ENCODE data around the gene PMF1. TPM values are rescaled to one million over a fixed set of nuclear protein-coding genes. Genes with fewer than 3 reads are reported as not detected.

The PMF1 gene
- polyA plus RNA-seq, 2 of the 4 experiments (the other 2 are of a cell fraction) = 59.8 to 63.9 TPM

DNA sequence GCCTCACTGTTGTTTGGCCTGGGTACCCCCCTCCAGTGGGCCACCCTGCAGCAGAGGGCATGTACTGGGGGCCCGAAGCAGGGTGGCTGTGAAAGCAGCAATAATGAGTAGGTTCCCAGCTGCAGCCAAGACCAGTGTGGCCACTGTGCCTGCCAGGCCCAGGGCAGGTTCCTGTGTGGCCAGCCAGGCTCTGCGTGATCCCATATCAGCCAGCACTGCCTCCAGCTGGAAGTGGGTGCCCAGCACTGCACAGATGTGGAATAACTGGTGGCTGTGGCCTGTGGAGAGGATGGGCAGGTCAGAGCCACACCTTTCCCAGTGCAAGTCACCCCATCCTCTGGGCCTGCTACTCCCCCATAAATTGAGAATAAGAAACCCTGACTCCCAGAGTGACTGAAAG, 31.3 kb downstream of the PMF1 start:
- DNase-seq (ENCODE audit: low read depth in 1 of 2, low spot score in 1 of 2) = no peak

DNA sequence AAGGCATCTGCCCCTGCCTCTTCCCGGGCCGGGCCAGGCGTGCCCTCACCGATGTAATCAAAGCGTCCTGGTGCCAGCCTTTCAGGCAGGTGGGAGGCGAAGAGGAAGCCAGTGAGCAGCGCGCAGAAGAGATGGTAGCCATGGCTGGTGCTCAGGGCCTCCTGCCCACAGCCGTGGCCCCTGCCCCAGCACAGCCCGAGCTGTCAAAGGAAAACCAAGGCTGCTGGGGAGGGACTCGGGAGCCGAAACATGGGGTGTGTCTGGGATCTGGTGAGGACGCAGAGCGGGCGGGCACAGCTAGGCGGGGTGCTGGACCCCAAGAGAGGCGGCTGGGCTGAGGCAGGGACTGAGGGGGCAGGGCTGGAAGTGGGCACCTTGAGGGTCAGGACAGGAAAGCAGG, 31.9 kb downstream of the PMF1 start:
- Histone ChIP-seq H3K27ac (no peak overlapping the region), H3K4me2 (no peak overlapping the region), H3K9me3 (no peaks in the 10 kb centered on the region), H3K4me1 (peaks cover 12% of the 10 kb centered on the region), H3K4me3 (no peak overlapping the region)
- 91% methylated on average over 15 of the region's 17 CpGs for WGBS (ENCODE audit: missing lambda C conversion rate)
- TF ChIP-seq RARB (CRISPR knock-in tag; IDR thresholded peaks at IDR 0.05) (no peak), NFE2L2 (conservative IDR thresholded peaks at IDR 0.05; ENCODE audit: low read length) (no peak), NR3C1 (IDR thresholded peaks at IDR 0.05) (no peak), NPAS2 (CRISPR knock-in tag; IDR thresholded peaks at IDR 0.05; ENCODE audit: borderline replicate concordance) (no peak), EP300 (IDR thresholded peaks at IDR 0.05) (no peak)
- TF ChIP-seq, protein P1, sequence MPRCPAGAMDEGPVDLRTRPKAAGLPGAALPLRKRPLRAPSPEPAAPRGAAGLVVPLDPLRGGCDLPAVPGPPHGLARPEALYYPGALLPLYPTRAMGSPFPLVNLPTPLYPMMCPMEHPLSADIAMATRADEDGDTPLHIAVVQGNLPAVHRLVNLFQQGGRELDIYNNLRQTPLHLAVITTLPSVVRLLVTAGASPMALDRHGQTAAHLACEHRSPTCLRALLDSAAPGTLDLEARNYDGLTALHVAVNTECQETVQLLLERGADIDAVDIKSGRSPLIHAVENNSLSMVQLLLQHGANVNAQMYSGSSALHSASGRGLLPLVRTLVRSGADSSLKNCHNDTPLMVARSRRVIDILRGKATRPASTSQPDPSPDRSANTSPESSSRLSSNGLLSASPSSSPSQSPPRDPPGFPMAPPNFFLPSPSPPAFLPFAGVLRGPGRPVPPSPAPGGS (IDR thresholded peaks at IDR 0.05) = no peak
- no peak for DNase-seq (ENCODE audit: low read depth in 1 of 2, low spot score in 1 of 2)
- no peak for ATAC-seq
- POLR2A ChIA-PET = no interaction called here
- CTCF ChIA-PET = interaction anchor here (1.2 to 1.4 kb wide), 3 partner anchors 48 to 148 kb away, joined by 3 to 5 read pairs (median 3); no protein-coding TSS in a partner anchor
- FAIRE-seq = no peak

More for the DNA sequence above, 31.3 kb downstream of the PMF1 start:
- Histone ChIP-seq H3K9me3 (no peaks in the 10 kb centered on the region), H3K4me2 (no peak overlapping the region), H3K4me3 (no peak overlapping the region), H3K27ac (no peak overlapping the region), H3K4me1 (peaks cover 12% of the 10 kb centered on the region)
- WGBS (ENCODE audit: missing lambda C conversion rate) = no CpG with 5 or more reads among the region's 2 CpGs
- TF ChIP-seq, protein P2, sequence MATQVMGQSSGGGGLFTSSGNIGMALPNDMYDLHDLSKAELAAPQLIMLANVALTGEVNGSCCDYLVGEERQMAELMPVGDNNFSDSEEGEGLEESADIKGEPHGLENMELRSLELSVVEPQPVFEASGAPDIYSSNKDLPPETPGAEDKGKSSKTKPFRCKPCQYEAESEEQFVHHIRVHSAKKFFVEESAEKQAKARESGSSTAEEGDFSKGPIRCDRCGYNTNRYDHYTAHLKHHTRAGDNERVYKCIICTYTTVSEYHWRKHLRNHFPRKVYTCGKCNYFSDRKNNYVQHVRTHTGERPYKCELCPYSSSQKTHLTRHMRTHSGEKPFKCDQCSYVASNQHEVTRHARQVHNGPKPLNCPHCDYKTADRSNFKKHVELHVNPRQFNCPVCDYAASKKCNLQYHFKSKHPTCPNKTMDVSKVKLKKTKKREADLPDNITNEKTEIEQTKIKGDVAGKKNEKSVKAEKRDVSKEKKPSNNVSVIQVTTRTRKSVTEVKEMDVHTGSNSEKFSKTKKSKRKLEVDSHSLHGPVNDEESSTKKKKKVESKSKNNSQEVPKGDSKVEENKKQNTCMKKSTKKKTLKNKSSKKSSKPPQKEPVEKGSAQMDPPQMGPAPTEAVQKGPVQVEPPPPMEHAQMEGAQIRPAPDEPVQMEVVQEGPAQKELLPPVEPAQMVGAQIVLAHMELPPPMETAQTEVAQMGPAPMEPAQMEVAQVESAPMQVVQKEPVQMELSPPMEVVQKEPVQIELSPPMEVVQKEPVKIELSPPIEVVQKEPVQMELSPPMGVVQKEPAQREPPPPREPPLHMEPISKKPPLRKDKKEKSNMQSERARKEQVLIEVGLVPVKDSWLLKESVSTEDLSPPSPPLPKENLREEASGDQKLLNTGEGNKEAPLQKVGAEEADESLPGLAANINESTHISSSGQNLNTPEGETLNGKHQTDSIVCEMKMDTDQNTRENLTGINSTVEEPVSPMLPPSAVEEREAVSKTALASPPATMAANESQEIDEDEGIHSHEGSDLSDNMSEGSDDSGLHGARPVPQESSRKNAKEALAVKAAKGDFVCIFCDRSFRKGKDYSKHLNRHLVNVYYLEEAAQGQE (IDR thresholded peaks at IDR 0.05) = no peak
- TF ChIP-seq JUN (IDR thresholded peaks at IDR 0.05) = peak in 1 of 2 experiments; percentile 22; a peak in 1 of 5 replicates
- ChIA-PET POLR2A (no interaction called here), CTCF (interaction anchor here (0.5 to 1.3 kb wide), 2 partner anchors 147 to 371 kb away, joined by 3 read pairs; no protein-coding TSS in a partner anchor)
- ATAC-seq (peak; percentile 3 to 6; a peak in 3 of 6 replicates), FAIRE-seq (no peak)

DNA sequence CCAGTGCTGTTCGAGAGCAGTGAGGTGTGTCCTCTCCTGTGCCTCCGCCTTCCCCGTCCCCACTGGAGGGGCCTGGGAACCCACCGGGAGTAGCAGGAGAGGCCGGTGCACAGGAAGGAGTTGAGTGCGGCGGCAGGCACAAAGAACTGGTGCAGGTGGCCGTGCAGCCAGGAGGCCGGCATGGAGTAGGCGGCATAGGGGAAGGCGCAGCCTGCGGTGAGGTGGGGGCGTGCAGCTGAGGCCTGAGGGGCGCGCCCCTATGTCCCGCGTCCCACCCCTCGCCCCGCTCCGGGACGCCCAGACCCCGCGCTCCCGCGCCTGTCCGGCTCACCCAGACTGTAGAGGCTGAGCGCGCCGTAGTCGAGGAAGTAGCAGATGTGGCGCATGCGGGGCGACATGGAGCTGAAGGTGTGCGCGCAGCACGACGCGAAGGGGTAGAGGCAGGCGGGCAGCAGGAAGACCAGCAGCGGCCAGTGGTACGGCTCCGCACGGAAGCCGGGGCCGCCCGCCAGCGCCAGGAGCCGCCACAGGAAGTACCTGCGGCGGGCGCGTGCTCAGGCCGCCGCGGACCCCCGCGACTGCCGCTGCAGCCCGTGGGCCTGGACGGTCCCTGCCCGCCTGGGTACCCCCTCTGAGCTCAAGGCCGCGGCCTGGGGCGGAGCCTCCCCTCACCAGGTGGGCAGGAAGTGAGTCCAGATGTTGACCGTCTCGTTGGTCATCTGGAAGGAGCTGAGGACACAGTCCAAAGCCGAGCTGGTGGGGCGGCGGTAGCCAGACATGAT, 32.8 kb downstream of the PMF1 start:
- no peak for FAIRE-seq

More for the DNA sequence above, 32.8 kb downstream of the PMF1 start:
- H3K9me3 ChIP-seq = no peaks in the 10 kb centered on the region
- 94% methylated on average over 57 of the region's 69 CpGs for WGBS (ENCODE audit: missing lambda C conversion rate)
- H3K27ac ChIP-seq = no peak overlapping the region
- ChIA-PET POLR2A (no interaction called here), CTCF (interaction anchor here (0.7 to 1.7 kb wide), 8 partner anchors 8 to 149 kb away, joined by 3 to 5 read pairs (median 3); partner anchors contain the start of gene PMF1)
- no peak overlapping the region for H3K4me3 ChIP-seq
- ATAC-seq (no peak), DNase-seq (ENCODE audit: low read depth in 1 of 2, low spot score in 1 of 2) (no peak)
- H3K4me2 ChIP-seq = no peak overlapping the region
- TF ChIP-seq, protein P3, sequence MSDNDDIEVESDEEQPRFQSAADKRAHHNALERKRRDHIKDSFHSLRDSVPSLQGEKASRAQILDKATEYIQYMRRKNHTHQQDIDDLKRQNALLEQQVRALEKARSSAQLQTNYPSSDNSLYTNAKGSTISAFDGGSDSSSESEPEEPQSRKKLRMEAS (IDR thresholded peaks at IDR 0.05) = no peak
- TF ChIP-seq CHD4 (IDR thresholded peaks at IDR 0.05; ENCODE audit: borderline replicate concordance) (no peak), EP300 (IDR thresholded peaks at IDR 0.05) (no peak), ZC3H11A (IDR thresholded peaks at IDR 0.05) (no peak), JUNB (IDR thresholded peaks at IDR 0.05) (no peak), ZFP36 (IDR thresholded peaks at IDR 0.05; ENCODE audit: borderline replicate concordance, partially characterized antibody) (no peak)
- TF ChIP-seq, protein P4, sequence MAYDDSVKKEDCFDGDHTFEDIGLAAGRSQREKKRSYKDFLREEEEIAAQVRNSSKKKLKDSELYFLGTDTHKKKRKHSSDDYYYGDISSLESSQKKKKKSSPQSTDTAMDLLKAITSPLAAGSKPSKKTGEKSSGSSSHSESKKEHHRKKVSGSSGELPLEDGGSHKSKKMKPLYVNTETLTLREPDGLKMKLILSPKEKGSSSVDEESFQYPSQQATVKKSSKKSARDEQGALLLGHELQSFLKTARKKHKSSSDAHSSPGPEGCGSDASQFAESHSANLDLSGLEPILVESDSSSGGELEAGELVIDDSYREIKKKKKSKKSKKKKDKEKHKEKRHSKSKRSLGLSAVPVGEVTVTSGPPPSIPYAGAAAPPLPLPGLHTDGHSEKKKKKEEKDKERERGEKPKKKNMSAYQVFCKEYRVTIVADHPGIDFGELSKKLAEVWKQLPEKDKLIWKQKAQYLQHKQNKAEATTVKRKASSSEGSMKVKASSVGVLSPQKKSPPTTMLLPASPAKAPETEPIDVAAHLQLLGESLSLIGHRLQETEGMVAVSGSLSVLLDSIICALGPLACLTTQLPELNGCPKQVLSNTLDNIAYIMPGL (CRISPR knock-in tag; IDR thresholded peaks at IDR 0.05; ENCODE audit: borderline replicate concordance) = no peak
- TF ChIP-seq, protein P5, sequence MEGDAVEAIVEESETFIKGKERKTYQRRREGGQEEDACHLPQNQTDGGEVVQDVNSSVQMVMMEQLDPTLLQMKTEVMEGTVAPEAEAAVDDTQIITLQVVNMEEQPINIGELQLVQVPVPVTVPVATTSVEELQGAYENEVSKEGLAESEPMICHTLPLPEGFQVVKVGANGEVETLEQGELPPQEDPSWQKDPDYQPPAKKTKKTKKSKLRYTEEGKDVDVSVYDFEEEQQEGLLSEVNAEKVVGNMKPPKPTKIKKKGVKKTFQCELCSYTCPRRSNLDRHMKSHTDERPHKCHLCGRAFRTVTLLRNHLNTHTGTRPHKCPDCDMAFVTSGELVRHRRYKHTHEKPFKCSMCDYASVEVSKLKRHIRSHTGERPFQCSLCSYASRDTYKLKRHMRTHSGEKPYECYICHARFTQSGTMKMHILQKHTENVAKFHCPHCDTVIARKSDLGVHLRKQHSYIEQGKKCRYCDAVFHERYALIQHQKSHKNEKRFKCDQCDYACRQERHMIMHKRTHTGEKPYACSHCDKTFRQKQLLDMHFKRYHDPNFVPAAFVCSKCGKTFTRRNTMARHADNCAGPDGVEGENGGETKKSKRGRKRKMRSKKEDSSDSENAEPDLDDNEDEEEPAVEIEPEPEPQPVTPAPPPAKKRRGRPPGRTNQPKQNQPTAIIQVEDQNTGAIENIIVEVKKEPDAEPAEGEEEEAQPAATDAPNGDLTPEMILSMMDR (IDR thresholded peaks at IDR 0.05) = no peak
- H3K4me1 ChIP-seq = peaks cover 12% of the 10 kb centered on the region

Data from A549 (cell line).